ENCODE measurements around the gene BTBD19.
A peak's percentile ranks its signal among the peaks of the same experiment; 100 is the strongest.
"Not testable (repeated sequence)": the region's sequence is repeated elsewhere in the genome, so short reads cannot be mapped to it uniquely, and the experiment has no call there.

BTBD19 gene

GRCh38 chr1:44784094-44785028 lies 24.0 kb upstream of the BTBD19 start:
- H3K36me3 Mint-ChIP-seq (ENCODE audit: low read depth): peaks cover 26% of the 10 kb centered on the region
- peaks cover 43% of the 10 kb centered on the region for H3K4me1 Mint-ChIP-seq

GRCh38 chr1:44785029-44785380 lies 23.3 kb upstream of the BTBD19 start:
- H3K27me3 Mint-ChIP-seq: no peaks in the 10 kb centered on the region
- H3K36me3 Mint-ChIP-seq (ENCODE audit: low read depth): peaks cover 20% of the 10 kb centered on the region
- no peaks in the 10 kb centered on the region for H3K9me3 Mint-ChIP-seq
- ATAC-seq (no peak), DNase-seq (no peak)
- H3K4me1 Mint-ChIP-seq: peaks cover 43% of the 10 kb centered on the region
- peak overlapping the region; percentile 52 for H3K27ac Mint-ChIP-seq
- H3K4me3 Mint-ChIP-seq: peak overlapping the region; percentile 73

More at GRCh38 chr1:44784094-44785028, 24.0 kb upstream of the BTBD19 start:
- DNase-seq (no peak), ATAC-seq (no peak)
- Mint-ChIP-seq H3K4me3 (peak overlapping the region; percentile 73), H3K27me3 (no peaks in the 10 kb centered on the region), H3K9me3 (no peaks in the 10 kb centered on the region), H3K27ac (peak overlapping the region; percentile 52)

- Mint-ChIP-seq H3K27ac (peak overlapping the region; percentile 87), H3K27me3 (no peaks in the 10 kb centered on the region)
These were observed 22.7 kb upstream of the BTBD19 start for GRCh38 chr1:44785501-44786137.

GRCh38 chr1:44786138-44786840 lies 22.0 kb upstream of the BTBD19 start:
- peaks cover 37% of the 10 kb centered on the region for H3K4me1 Mint-ChIP-seq
- no peaks in the 10 kb centered on the region for H3K9me3 Mint-ChIP-seq
- H3K27me3 Mint-ChIP-seq: no peaks in the 10 kb centered on the region
- H3K4me3 Mint-ChIP-seq: peak overlapping the region; percentile 73
- H3K27ac Mint-ChIP-seq: peak overlapping the region; percentile 87
- peaks cover 7% of the 10 kb centered on the region for H3K36me3 Mint-ChIP-seq (ENCODE audit: low read depth)
- DNase-seq (peak; percentile 85), ATAC-seq (peak; percentile 69)

More at GRCh38 chr1:44785501-44786137, 22.7 kb upstream of the BTBD19 start:
- peaks cover 39% of the 10 kb centered on the region for H3K4me1 Mint-ChIP-seq
- H3K9me3 Mint-ChIP-seq: no peaks in the 10 kb centered on the region
- no peak for DNase-seq
- peak overlapping the region; percentile 73 for H3K4me3 Mint-ChIP-seq
- H3K36me3 Mint-ChIP-seq (ENCODE audit: low read depth): peaks cover 13% of the 10 kb centered on the region
- ATAC-seq: no peak

GRCh38 chr1:44786841-44787426 lies 21.4 kb upstream of the BTBD19 start:
- H3K36me3 Mint-ChIP-seq (ENCODE audit: low read depth): peaks cover 3% of the 10 kb centered on the region
- DNase-seq (no peak), ATAC-seq (no peak)
- H3K9me3 Mint-ChIP-seq: no peaks in the 10 kb centered on the region
- H3K4me3 Mint-ChIP-seq: peak overlapping the region; percentile 73
- no peaks in the 10 kb centered on the region for H3K27me3 Mint-ChIP-seq
- peaks cover 37% of the 10 kb centered on the region for H3K4me1 Mint-ChIP-seq
- peak overlapping the region; percentile 87 for H3K27ac Mint-ChIP-seq

- no peak overlapping the region for H3K27ac Mint-ChIP-seq
- peaks cover 34% of the 10 kb centered on the region for H3K4me1 Mint-ChIP-seq
These were observed 20.8 kb upstream of the BTBD19 start for GRCh38 chr1:44787506-44787905.

GRCh38 chr1:44788120-44788860 lies 20.0 kb upstream of the BTBD19 start, which contains the start of gene BEST4:
BEST4 (minus strand) TSS chr1:44788170; CDS start chr1:44787705, 465 bp downstream.
- no peaks in the 10 kb centered on the region for H3K27me3 Mint-ChIP-seq
- ATAC-seq (no peak), DNase-seq (no peak)
- H3K9me3 Mint-ChIP-seq: no peaks in the 10 kb centered on the region
- H3K4me1 Mint-ChIP-seq: peaks cover 29% of the 10 kb centered on the region
- H3K27ac Mint-ChIP-seq: no peak within 1 kb of the TSS
- H3K4me3 Mint-ChIP-seq: no peak within 1 kb of the TSS
- H3K36me3 Mint-ChIP-seq (ENCODE audit: low read depth): no peaks in the 10 kb centered on the region

More at GRCh38 chr1:44787506-44787905, 20.8 kb upstream of the BTBD19 start:
- ATAC-seq (no peak), DNase-seq (no peak)
- Mint-ChIP-seq H3K36me3 (ENCODE audit: low read depth) (peaks cover 2% of the 10 kb centered on the region), H3K4me3 (no peak overlapping the region), H3K9me3 (no peaks in the 10 kb centered on the region), H3K27me3 (no peaks in the 10 kb centered on the region)

GRCh38 chr1:44790968-44791801 lies 17.1 kb upstream of the BTBD19 start:
- H3K4me1 Mint-ChIP-seq: peaks cover 5% of the 10 kb centered on the region
- ATAC-seq (no peak), DNase-seq (no peak)
- no peaks in the 10 kb centered on the region for H3K36me3 Mint-ChIP-seq (ENCODE audit: low read depth)
- H3K9me3 Mint-ChIP-seq: no peaks in the 10 kb centered on the region
- no peaks in the 10 kb centered on the region for H3K27me3 Mint-ChIP-seq
- H3K4me3 Mint-ChIP-seq: no peak overlapping the region
- peak overlapping the region; percentile 22 for H3K27ac Mint-ChIP-seq

GRCh38 chr1:44792736-44793502 lies 15.4 kb upstream of the BTBD19 start:
- Mint-ChIP-seq H3K27me3 (no peaks in the 10 kb centered on the region), H3K9me3 (no peaks in the 10 kb centered on the region), H3K4me1 (no peaks in the 10 kb centered on the region), H3K27ac (no peak overlapping the region), H3K4me3 (no peak overlapping the region), H3K36me3 (ENCODE audit: low read depth) (no peaks in the 10 kb centered on the region)
- DNase-seq: no peak
- no peak for ATAC-seq

GRCh38 chr1:44797886-44798285 lies 10.4 kb upstream of the BTBD19 start:
- not testable (repeated sequence) for H3K9me3 Mint-ChIP-seq, ATAC-seq

GRCh38 chr1:44798481-44799365 lies 9.6 kb upstream of the BTBD19 start:
- no peak overlapping the region for H3K4me3 Mint-ChIP-seq

More at GRCh38 chr1:44797886-44798285, 10.4 kb upstream of the BTBD19 start:
- Mint-ChIP-seq H3K36me3 (ENCODE audit: low read depth) (peaks cover 17% of the 10 kb centered on the region), H3K4me1 (peaks cover 23% of the 10 kb centered on the region)
- not testable (repeated sequence) for H3K27me3 Mint-ChIP-seq, H3K27ac Mint-ChIP-seq, DNase-seq, H3K4me3 Mint-ChIP-seq

More at GRCh38 chr1:44798481-44799365, 9.6 kb upstream of the BTBD19 start:
- H3K9me3 Mint-ChIP-seq: no peaks in the 10 kb centered on the region
- ATAC-seq (no peak), DNase-seq (no peak)
- peaks cover 24% of the 10 kb centered on the region for H3K36me3 Mint-ChIP-seq (ENCODE audit: low read depth)
- H3K27ac Mint-ChIP-seq: peak overlapping the region; percentile 97
- no peaks in the 10 kb centered on the region for H3K27me3 Mint-ChIP-seq
- peaks cover 32% of the 10 kb centered on the region for H3K4me1 Mint-ChIP-seq

All from activated naive CD8-positive, alpha-beta T cell treated with anti-CD3 and anti-CD28 coated beads, Interleukin-2, amount 50 U/mL, for 24 hours (primary cell).